Right cardiac atrium (tissue), 5 donors: ENCODE results near the gene C10orf143. TPM values are rescaled to one million over a fixed set of nuclear protein-coding genes. Genes with fewer than 3 reads are reported as not detected.

Experiments
- ATAC-seq, 2 donors: fragments of 200-7000 bp; cut with Tn5 transposase; one replicate each; pipeline versions ENCODE4 v1.8.0 to v1.9.1; 2020; ENCODE audit warnings: moderate library complexity in 2 of 2, mild to moderate bottlenecking in 1 of 2
- DNase-seq, 3 donors: peaks; one replicate each; pipeline ENCODE4 v3.0.0-alpha.2; 2020
- H3K27ac ChIP-seq: one replicate; pipeline ENCODE4 v1.5.1; 2013; ENCODE audit warnings: mild to moderate bottlenecking, low read length, control low read depth, moderate library complexity
- H3K27me3 ChIP-seq: one replicate; pipeline ENCODE4 v1.6.1; 2013; ENCODE audit not compliant: control insufficient read depth, insufficient read depth
- H3K4me1 ChIP-seq: one replicate; pipeline ENCODE4 v1.6.1; 2013; ENCODE audit warnings: low read length; ENCODE audit not compliant: control insufficient read depth, insufficient read depth
- H3K4me3 ChIP-seq: one replicate; pipeline ENCODE4 v1.5.1; 2013; ENCODE audit warnings: low read length, control low read depth
- H3K9me3 ChIP-seq: one replicate; pipeline ENCODE4 v1.6.1; 2013; ENCODE audit warnings: low read length; ENCODE audit not compliant: control insufficient read depth
- WGBS: extraction: QIAGEN DNeasy Blood & Tissue Kit; methylation state at CpG from one replicate; pipeline ENCODE4 v1.1.7; 2013; 5-methylcytosine and 5-hydroxymethylcytosine counted together
- intact Hi-C, 4 donors: fragments of 100-400 bp; cut with DNase I; formaldehyde crosslinking; loops; one replicate each; pipeline versions ENCODE4 v1.11.0 to v1.14.0; 2022 to 2023
- polyA plus RNA-seq: library from polyadenylated mRNA; stranded (reverse); fragments of 200-250 nt; gene quantifications from one replicate; pipeline ENCODE4 v1.2.3, GENCODE V29; 2013
- total RNA-seq, 4 donors: library from RNA; stranded (reverse); fragmentation: NEBNext Ultra II Directional; extraction: Animal tissue kit (Norgen Biotek cat#: 25700); gene quantifications; one replicate each; pipeline ENCODE4 v1.2.1, GENCODE V29; 2021
- donor health status: healthy with polysubstance abuse.
- donor health status: DM: no; HTN: yes; CAD: no.
- donor health status: DM: no; HTN: no; CAD: no.
- donor health status: DM: no; HTN: yes; CAD: no; lungs with severe emphysema.
- donor health status: DM: yes; HTN: yes; CAD: no.

C10orf143 gene
- total and polyA plus RNA-seq, 5 donors, result 1.7 to 4.0 (median 2.4) TPM

DNA sequence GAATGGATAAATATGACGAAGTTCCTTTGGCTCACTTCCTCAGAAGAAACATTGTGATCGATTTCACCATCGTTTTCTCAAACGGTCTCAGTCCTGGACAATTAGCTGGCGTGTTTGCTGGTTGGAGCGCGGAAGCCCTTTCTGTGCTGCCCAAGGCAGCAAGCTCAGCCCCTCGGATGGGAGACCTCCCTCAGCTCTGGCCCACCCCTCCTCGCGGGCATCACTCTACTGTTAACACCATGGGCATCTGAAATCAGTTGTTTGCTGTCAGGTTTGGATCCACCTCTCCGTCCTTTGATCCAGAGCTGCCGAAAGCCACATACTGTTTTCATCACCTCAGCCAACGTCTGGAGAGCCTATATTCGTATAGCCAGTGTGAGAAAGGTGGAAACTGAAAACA, 68.2 kb downstream of the C10orf143 start:
- intact Hi-C loops, result no loop called here
- Histone ChIP-seq H3K4me1 (no peaks in the 10 kb centered on the region), H3K27me3 (no peaks in the 10 kb centered on the region), H3K9me3 (no peaks in the 10 kb centered on the region), H3K27ac (no peak overlapping the region), H3K4me3 (no peak overlapping the region)
- ATAC-seq (no peak), DNase-seq (no peak)
- 46% methylated on average over 14 of the region's 14 CpGs for WGBS

DNA sequence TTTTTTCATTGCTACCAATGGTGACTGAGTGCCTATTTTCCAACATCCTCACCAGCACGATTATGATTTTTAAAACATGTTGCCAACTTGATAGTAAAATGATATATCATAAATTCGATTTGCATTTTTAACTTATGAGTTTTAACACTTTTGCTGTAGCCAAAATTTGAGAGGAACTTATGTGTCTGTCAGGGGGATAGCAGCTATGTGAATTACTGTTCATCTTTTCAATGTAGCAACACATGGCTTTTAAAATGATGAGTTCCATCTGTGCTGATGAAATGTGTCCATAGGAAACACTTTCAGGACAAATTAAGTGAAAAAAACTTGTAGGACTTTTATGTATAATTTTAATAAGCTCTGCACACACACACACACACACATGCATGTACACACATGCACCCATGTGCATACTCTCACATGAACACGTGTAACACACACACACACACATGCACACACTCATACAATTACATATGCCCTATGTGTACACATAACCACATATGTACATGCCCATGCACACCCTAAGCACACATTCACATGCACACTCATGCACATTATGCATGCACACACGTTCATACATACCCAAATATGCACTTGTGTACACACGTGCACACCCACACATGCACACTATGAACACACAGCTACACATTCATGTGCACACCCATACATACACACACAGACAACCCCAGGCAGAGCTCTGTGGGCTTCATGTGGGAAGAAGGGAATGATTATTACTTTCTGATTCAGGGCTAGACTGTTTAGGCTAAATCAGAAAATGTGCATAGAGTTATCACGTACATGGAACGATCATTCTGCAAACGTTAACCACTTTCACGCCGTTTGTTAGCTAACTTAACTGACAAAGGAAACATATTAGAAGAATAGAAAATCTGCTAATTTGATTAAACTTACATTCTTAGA, 68.9 kb downstream of the C10orf143 start:
- H3K4me1 ChIP-seq, result no peaks in the 10 kb centered on the region
- H3K4me3 ChIP-seq, result no peak overlapping the region
- 67% methylated on average over 10 of the region's 10 CpGs for WGBS
- ATAC-seq, result no peak
- no peak overlapping the region for H3K27ac ChIP-seq
- H3K27me3 ChIP-seq, result no peaks in the 10 kb centered on the region
- intact Hi-C loops, result no loop called here
- H3K9me3 ChIP-seq, result no peaks in the 10 kb centered on the region
- no peak for DNase-seq

DNA sequence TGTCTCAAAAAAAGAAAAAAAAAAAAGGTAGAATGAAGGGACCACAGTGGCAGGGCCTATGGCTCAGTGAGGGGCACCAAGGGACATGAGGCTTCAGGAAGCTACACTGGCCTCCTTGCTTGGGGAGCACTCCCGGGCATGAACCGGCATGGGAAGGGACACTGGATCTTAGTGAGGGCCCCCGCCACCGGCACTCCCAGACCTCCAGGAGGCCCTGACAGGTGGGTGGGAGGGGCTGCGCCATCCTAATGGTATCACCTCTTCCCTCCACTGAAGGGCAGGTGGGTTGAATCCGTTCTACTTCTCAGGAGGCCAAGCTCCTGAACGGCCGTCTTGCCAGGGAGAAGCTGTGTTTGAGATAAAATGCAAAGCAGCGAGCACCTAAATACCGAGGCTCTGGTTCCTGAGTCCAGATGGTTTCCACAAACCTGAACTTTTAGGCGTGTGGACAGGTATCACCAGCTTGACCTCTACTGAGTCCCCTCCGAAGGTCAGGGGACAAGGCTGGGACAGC, 69.8 kb downstream of the C10orf143 start:
- Histone ChIP-seq H3K4me1 (no peaks in the 10 kb centered on the region), H3K27me3 (no peaks in the 10 kb centered on the region), H3K9me3 (no peaks in the 10 kb centered on the region), H3K4me3 (no peak overlapping the region), H3K27ac (no peak overlapping the region)
- ATAC-seq, result no peak
- DNase-seq, result no peak
- WGBS, result 84% methylated on average over 12 of the region's 12 CpGs
- intact Hi-C loops, result no loop called here

DNA sequence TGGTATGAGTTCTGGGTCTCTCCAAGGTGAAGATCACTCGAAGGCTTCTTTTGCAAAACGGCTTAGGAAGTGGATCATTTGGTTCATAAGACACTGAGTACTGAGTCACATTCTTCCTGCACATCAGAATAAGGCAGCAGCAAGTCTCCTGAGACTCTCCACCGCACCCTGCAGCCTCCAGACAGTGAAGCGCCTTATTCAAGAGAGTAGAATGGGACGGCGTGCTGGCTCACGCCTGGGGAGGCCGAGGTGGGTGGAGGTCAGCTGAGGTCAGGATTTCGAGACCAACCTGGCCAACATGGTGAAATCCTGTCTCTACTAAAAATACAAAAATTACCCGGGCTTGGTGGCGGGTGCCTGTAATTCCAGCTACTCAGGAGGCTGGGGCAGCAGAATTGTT, 70.3 kb downstream of the C10orf143 start:
- intact Hi-C loops, result no loop called here
- H3K4me1 ChIP-seq, result no peaks in the 10 kb centered on the region
- ATAC-seq (no peak), DNase-seq (no peak)
- H3K9me3 ChIP-seq, result no peaks in the 10 kb centered on the region
- H3K4me3 ChIP-seq, result no peak overlapping the region
- no peak overlapping the region for H3K27ac ChIP-seq
- no peaks in the 10 kb centered on the region for H3K27me3 ChIP-seq
- 87% methylated on average over 11 of the region's 11 CpGs for WGBS

DNA sequence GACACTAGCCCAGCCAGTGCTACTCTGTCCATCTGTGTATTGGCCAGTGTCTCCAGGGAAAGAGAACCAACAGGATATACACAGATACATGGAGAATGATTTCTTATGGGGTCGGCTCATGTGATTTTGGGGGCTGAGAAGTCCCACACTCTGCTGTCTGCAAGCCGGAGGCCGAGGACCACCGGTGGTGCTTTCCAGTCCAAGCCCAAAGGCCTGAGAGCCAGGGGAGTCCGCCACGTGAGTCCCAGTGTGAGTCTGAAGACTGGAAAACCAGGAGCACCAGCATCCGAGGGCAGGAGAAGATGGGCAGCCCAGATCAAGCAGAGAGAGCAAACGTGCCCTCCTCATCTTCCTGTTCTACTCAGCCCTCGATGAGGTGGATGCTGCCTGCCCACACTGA, 71.5 kb downstream of the C10orf143 start:
- 78% methylated on average over 9 of the region's 9 CpGs for WGBS
- DNase-seq, result no peak
- no peak for ATAC-seq
- Histone ChIP-seq H3K4me3 (no peak overlapping the region), H3K27ac (no peak overlapping the region), H3K27me3 (no peaks in the 10 kb centered on the region), H3K9me3 (no peaks in the 10 kb centered on the region), H3K4me1 (no peaks in the 10 kb centered on the region)
- intact Hi-C loops, result no loop called here

DNA sequence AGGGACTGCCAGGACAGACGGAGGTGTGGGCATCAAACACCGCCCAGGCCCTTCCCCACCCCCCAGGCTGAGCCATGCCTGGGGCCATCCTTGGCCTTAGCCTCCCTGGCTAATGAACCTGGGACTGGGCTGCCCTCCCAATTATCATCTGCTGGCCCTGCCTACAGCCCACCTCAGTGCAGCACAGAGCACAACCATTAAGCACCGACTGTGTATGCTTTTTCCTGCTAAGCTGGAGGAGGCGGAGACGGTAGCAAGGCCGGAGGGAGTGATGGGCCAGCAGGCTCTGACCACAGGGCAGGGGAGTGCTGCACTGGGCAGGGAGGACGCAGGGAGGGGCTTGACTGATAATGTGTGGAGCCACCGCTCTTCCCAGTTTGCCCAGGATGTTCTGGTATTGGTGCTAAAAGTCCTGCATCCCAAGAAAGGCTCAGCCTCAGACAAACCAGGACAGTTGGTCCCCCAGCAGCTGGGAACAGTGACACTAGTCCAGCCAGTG, 72.0 kb downstream of the C10orf143 start:
- Histone ChIP-seq H3K4me3 (no peak overlapping the region), H3K4me1 (no peaks in the 10 kb centered on the region), H3K27me3 (no peaks in the 10 kb centered on the region), H3K9me3 (no peaks in the 10 kb centered on the region), H3K27ac (no peak overlapping the region)
- ATAC-seq (no peak), DNase-seq (no peak)
- WGBS, result 83% methylated on average over 8 of the region's 8 CpGs
- intact Hi-C loops, result no loop called here

DNA sequence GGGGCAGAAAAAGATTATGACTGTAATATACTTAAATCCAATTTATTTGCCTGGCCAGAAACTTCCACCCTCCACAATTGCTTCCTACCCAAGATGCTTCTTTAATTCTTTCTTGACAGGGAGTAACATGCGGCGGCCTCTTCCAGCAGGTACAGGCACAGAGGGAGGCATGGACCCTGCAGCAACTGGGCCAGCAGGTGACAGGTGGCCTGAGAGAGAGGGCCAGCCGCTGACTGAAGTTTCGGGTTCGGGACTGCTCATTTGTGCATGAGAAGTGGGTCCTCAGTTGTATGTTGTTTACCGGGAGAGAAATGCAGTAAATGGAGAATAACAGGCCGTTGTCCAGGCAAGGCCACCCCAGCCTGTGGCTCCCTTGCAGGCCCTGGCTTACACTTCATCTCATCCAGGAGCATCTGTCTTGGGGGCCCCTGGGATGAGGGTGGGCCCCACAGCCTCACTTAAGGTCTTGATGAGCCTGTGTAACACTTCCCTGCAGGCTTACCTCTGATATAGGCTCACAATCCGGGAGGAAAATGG, 72.5 kb downstream of the C10orf143 start:
- ATAC-seq (no peak), DNase-seq (no peak)
- H3K4me1 ChIP-seq, result no peaks in the 10 kb centered on the region
- H3K27me3 ChIP-seq, result no peaks in the 10 kb centered on the region
- H3K27ac ChIP-seq, result no peak overlapping the region
- H3K4me3 ChIP-seq, result no peak overlapping the region
- H3K9me3 ChIP-seq, result no peaks in the 10 kb centered on the region
- intact Hi-C loops, result no loop called here
- 90% methylated on average over 8 of the region's 8 CpGs for WGBS

DNA sequence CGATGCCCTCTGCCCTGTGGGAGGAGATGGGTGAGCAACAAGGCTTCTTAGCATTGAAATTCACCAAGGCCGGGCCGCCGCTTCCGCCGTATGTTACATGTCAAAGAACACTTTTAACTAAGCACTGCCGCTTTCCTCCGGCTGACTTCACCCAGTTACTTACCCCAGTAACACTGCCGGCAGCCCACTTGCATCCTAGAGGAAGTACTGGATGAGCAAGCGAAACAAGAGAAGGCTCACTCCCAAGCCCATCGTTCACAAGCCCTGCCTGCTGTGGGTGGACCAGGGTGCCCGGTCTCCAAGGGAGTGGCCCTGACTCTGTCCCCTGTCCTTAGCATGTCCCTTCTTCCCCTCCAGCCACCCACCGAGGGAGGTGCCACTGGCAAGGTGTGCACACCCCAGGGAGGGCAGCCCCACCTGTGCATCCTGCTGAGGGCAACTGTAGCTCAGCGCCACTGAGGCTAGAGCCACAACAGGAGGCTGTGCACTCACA, 73.4 kb downstream of the C10orf143 start:
- Histone ChIP-seq H3K9me3 (no peaks in the 10 kb centered on the region), H3K27me3 (no peaks in the 10 kb centered on the region), H3K4me1 (no peaks in the 10 kb centered on the region), H3K27ac (no peak overlapping the region), H3K4me3 (no peak overlapping the region)
- DNase-seq (no peak), ATAC-seq (no peak)
- intact Hi-C loops, result no loop called here
- WGBS, result 82% methylated on average over 14 of the region's 14 CpGs

DNA sequence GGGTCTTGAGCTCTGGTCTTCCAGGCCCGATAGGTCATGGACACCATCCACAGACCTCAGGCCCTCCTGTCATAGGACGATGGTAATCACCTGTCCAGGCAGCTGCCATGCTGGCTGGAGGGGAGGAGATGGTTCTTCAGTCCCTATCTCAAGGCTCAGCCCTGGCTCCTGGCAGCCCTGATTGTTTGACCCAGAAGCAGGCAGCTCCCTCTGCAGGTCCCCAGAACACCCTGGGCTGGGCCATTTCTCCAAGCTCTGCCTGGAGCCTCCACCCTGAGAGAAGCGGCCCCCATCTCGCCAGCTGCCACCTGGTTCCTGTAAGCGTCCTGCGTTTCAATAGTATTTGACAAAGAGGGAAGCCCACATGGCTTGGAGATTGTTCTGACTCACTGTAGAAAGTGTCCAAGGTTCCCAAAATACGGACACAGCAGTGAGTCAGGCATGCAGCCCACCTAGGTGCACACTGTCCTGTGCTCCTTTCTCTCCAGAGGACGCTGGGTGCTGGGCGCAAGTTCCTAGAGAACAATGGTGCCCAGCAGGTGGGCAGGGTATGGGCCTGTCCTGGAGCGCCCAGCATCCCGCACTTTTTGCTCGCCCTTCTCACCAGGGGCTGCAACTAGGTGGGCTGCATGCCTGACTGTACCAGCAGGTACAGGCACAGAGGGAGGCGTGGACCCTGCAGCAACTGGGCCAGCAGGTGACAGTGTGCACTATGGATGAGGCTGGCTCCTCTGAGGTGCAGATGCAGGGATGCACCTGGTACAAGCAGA, 74.1 kb downstream of the C10orf143 start:
- Histone ChIP-seq H3K27me3 (no peaks in the 10 kb centered on the region), H3K4me3 (no peak overlapping the region), H3K4me1 (no peaks in the 10 kb centered on the region), H3K9me3 (no peaks in the 10 kb centered on the region), H3K27ac (no peak overlapping the region)
- 88% methylated on average over 13 of the region's 13 CpGs for WGBS
- no peak for ATAC-seq
- DNase-seq, result no peak
- intact Hi-C loops, result no loop called here

DNA sequence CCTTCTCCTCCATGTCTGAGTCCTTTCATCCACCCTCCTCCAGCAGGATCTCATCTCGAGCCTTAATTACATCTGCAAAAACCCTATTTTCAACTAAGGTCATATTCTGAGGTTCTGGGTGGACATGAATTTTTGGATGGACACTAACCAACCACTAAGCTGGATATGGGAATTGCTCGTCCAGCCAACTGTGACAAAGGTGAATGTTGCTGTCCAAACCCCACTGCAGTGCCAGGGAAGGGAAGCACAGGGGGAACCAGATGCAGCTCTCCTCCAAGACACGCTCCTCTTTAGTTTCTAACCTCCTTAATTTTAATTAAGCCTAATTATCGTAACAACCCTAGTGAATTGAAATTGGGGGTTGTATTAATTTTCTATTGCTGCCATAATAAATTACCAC, 81.4 kb downstream of the C10orf143 start:
- no peak for DNase-seq

DNA sequence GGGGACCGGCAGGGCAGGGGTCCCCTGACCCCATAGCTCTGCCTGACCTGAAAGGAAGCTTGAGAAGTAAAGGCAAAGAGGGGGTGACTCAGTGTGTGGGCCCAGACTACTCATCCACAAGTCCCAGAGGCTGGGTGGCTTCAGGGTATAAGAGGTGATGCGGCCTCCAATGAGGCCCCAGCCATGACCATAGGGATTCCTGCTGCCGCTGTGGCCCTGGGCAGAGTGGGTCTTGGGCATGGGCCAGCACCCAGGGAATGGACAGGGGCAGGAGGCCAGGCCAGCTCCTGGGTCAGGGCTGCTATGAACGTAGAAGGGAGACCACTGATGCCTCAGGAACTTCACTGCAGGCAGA, 82.2 kb downstream of the C10orf143 start:
- intact Hi-C loops, result no loop called here
- H3K4me1 ChIP-seq, result no peaks in the 10 kb centered on the region
- no peaks in the 10 kb centered on the region for H3K9me3 ChIP-seq
- no peak for DNase-seq
- no peak overlapping the region for H3K4me3 ChIP-seq
- WGBS, result 86% methylated on average over 4 of the region's 4 CpGs
- no peaks in the 10 kb centered on the region for H3K27me3 ChIP-seq
- ATAC-seq, result no peak
- no peak overlapping the region for H3K27ac ChIP-seq

More for the DNA sequence above, 81.4 kb downstream of the C10orf143 start:
- ATAC-seq, result no peak
- H3K4me3 ChIP-seq, result no peak overlapping the region
- WGBS, result 81% methylated on average over 4 of the region's 4 CpGs
- no peak overlapping the region for H3K27ac ChIP-seq
- no peaks in the 10 kb centered on the region for H3K4me1 ChIP-seq
- no peaks in the 10 kb centered on the region for H3K27me3 ChIP-seq
- no peaks in the 10 kb centered on the region for H3K9me3 ChIP-seq
- intact Hi-C loops, result no loop called here
